Heart left ventricle (tissue), 13 donors: ENCODE measurements around the gene TSPAN32.

Experiments
- CTCF ChIP-seq, 12 donors: fragments of 200-600 bp; sonication (generic) in 4 of 12; IDR thresholded peaks; one replicate each; pipeline versions ENCODE4 v1.5.0 to v1.8.0; 2018 to 2022; ENCODE audit warnings: antibody characterized with exemption in 12 of 12, mild to moderate bottlenecking in 5 of 12
- POLR2A ChIP-seq, 2 donors: fragments of 450-650 bp; IDR thresholded peaks; one replicate each; pipeline ENCODE4 v1.6.1; 2017; ENCODE audit warnings: antibody characterized with exemption in 2 of 2, mild to moderate bottlenecking in 2 of 2, moderate library complexity in 2 of 2
- donor health status: ischemic (EF 13 %, LVEDD 7.1; RV severe dilation, severe dysfunction).
- donor health status: DM: no; HTN: yes; CAD: no.
- donor health status: DM: no; HTN: no; CAD: no.
- donor health status: ischemic (EF 25% LVEDD 6.9; RV normal size, moderate dysfunction).
- donor health status: ischemic (EF 25% LVEDD 5.7; RV mildly dilated, moderate dysfunction).
- donor health status: ischemic (EF 35%, LVEDD 5.7; RV mildly dilated, moderate dysfunction).
- donor health status: nonischemic (EF 11% LVEDD 7.7; RV severe dilation, severe dysfunction).
- donor health status: DM: yes; HTN: yes; CAD: no.
- donor health status: PGD.
- donor health status: ischemic (EF 29% LVEDD 5.4; RV normal size, mild dysfunction).
- donor health status: nonischemic (EF 23%, LVEDD 6.1; RV moderate dilation, normal function).

- TF ChIP-seq POLR2A (IDR thresholded peaks at IDR 0.05) (no peak), CTCF (IDR thresholded peaks at IDR 0.05) (no peak)
These were observed 44.2 kb downstream of the TSPAN32 start for GRCh38 chr11:2346014-2346413.
